Prostate gland (tissue), 2 donors: ENCODE measurements around the gene DEDD. TPM values are rescaled to one million over a fixed set of nuclear protein-coding genes. Genes with fewer than 3 reads are reported as not detected.

Experiments
- DNase-seq: peaks from one replicate; pipeline ENCODE4 v3.0.0-alpha.2; 2019; ENCODE audit warnings: low spot score
- H3K27ac ChIP-seq, 2 donors: fragments of 200-600 bp; sonication (generic); 2 replicates each; pipeline ENCODE4 v1.5.1; 2017 to 2019
- H3K27me3 ChIP-seq: fragments of 200-600 bp; sonication (generic); replicated peaks from 2 replicates; pipeline ENCODE4 v1.5.1; 2019; ENCODE audit not compliant: insufficient read depth
- H3K36me3 ChIP-seq, 2 donors: fragments of 200-600 bp; sonication (generic); 1 replicate in 1 of 2; 2 replicates in 1 of 2; pipeline versions ENCODE4 v1.5.1 to v1.8.1; 2017 to 2019
- H3K4me1 ChIP-seq: fragments of 200-600 bp; sonication (generic); replicated peaks from 2 replicates; pipeline ENCODE4 v1.5.1; 2019
- H3K4me3 ChIP-seq, 2 donors: fragments of 200-600 bp; sonication (generic); 2 replicates each; pipeline ENCODE4 v1.5.1; 2017 to 2019
- H3K9me3 ChIP-seq: fragments of 200-600 bp; sonication (generic); 2 replicates; pipeline ENCODE4 v1.5.1; 2017
- CTCF ChIP-seq, 4 experiments: fragments of 200-600 bp in 2 of 4; fragments of 450-650 bp in 2 of 4; sonication (generic) in 2 of 4; IDR thresholded peaks; 1 replicate in 3 of 4; 2 replicates in 1 of 4; pipeline ENCODE4 v1.5.1; 2016 to 2019; ENCODE audit warnings: antibody characterized with exemption in 4 of 4, mild to moderate bottlenecking in 2 of 4, moderate library complexity in 2 of 4
- POLR2A ChIP-seq: fragments of 450-650 bp; IDR thresholded peaks from one replicate; pipeline ENCODE4 v1.6.1; 2016; ENCODE audit warnings: antibody characterized with exemption, mild to moderate bottlenecking
- POLR2AphosphoS5 ChIP-seq: sonication (generic); formaldehyde crosslinking; IDR thresholded peaks from one replicate; pipeline ENCODE4 v1.6.1; 2017; ENCODE audit warnings: antibody characterized with exemption
- WGBS: methylation state at CpG from one replicate; pipeline ENCODE4 v1.1.5; 2018; 5-methylcytosine and 5-hydroxymethylcytosine counted together
- intact Hi-C: fragments of 100-400 bp; cut with DNase I; formaldehyde crosslinking; loops from one replicate; pipeline ENCODE4 v1.14.2; 2022
- total RNA-seq, 2 donors: library from RNA; depleted of rRNA; stranded (reverse); fragments of >200 nt; gene quantifications; one replicate each; pipeline ENCODE4 v1.1.0, GENCODE V29; 2016

DEDD gene
- total RNA-seq, 2 donors from 2014 or later = 30.1 to 41.5 TPM

GRCh38 chr1:161085165-161085564 is 47.3 kb downstream of the DEDD start:
- intact Hi-C loops = no loop called here
- H3K36me3 ChIP-seq = no peaks in the 10 kb centered on the region
- WGBS = 64% methylated on average over 2 of the region's 2 CpGs
- no peak overlapping the region for H3K4me3 ChIP-seq
- H3K9me3 ChIP-seq = no peaks in the 10 kb centered on the region
- no peak for TF ChIP-seq CTCF (IDR thresholded peaks at IDR 0.05)
- TF ChIP-seq POLR2AphosphoS5 = no peak
- TF ChIP-seq POLR2A = no peak
- no peaks in the 10 kb centered on the region for H3K27me3 ChIP-seq
- peak overlapping the region; percentile 72 to 79 for H3K27ac ChIP-seq
- no peak for DNase-seq
- H3K4me1 ChIP-seq = peaks cover 6% of the 10 kb centered on the region

GRCh38 chr1:161084597-161084988 is 47.9 kb downstream of the DEDD start:
- TF ChIP-seq POLR2A (no peak), CTCF (IDR thresholded peaks at IDR 0.05) (no peak), POLR2AphosphoS5 (no peak)
- H3K36me3 ChIP-seq = no peaks in the 10 kb centered on the region
- WGBS = 91% methylated on average over 1 of the region's 1 CpG
- no peaks in the 10 kb centered on the region for H3K27me3 ChIP-seq
- intact Hi-C loops = no loop called here
- H3K4me1 ChIP-seq = peaks cover 6% of the 10 kb centered on the region
- peak overlapping the region; percentile 72 to 79 for H3K27ac ChIP-seq
- H3K4me3 ChIP-seq = no peak overlapping the region
- no peaks in the 10 kb centered on the region for H3K9me3 ChIP-seq
- no peak for DNase-seq

DNA sequence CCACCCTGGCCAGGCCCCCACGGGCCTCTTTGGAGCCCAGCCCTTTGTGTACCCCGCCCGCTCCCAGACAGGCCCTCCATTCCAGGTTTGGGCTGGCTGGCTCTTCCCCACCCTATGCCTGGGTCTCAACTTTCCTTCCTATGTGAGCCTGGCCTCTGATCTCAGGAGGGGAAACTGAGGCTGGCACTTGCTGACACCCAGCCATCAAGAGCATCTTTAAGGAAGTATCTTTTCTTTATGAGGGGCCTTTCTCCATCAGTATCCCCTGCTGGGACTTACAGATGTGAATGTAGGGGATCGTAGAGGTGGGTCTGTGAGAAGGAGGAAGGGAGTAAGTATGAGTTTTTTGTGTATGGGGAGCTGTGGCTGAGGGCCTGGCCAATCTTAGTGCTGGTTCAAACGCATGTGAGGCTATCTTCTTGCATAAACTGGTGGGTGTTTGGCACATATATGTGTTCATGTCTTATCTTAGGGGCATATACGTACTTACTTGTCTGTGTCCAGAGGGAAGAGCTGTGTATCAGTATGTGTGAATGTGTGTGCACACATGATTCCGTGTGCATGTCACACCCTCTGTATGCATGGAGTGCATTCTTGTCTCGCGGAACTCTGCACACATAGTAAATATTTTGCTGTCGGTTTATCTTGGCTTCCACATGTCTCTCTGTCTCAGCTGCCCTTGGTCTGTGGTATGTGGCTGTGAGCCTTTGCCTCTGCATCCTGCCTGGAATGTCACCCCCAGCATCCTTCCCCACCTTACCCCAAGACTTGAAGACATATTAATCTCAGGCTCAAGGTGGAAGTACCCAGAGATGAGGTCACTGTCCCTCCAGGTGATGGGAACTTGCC is 48.5 kb downstream of the DEDD start:
- Histone ChIP-seq H3K27ac (peak overlapping the region; percentile 72 to 79), H3K4me3 (no peak overlapping the region), H3K9me3 (no peaks in the 10 kb centered on the region), H3K4me1 (peaks cover 6% of the 10 kb centered on the region), H3K36me3 (no peaks in the 10 kb centered on the region), H3K27me3 (no peaks in the 10 kb centered on the region)
- TF ChIP-seq CTCF (IDR thresholded peaks at IDR 0.05) (no peak), POLR2AphosphoS5 (peak; percentile 10), POLR2A (peak; percentile 14)
- intact Hi-C loops = no loop called here
- 49% methylated on average over 10 of the region's 10 CpGs for WGBS
- peak; percentile 61 for DNase-seq

GRCh38 chr1:161082996-161083747 is 49.3 kb downstream of the DEDD start:
- Histone ChIP-seq H3K27me3 (no peaks in the 10 kb centered on the region), H3K4me3 (no peak overlapping the region), H3K9me3 (no peaks in the 10 kb centered on the region), H3K36me3 (no peaks in the 10 kb centered on the region), H3K27ac (peak overlapping the region; percentile 72 to 79), H3K4me1 (peaks cover 6% of the 10 kb centered on the region)
- TF ChIP-seq CTCF (IDR thresholded peaks at IDR 0.05) (no peak), POLR2A (peak; percentile 29), POLR2AphosphoS5 (peak; percentile 79)
- intact Hi-C loops = no loop called here
- 52% methylated on average over 8 of the region's 8 CpGs for WGBS
- peak; percentile 91 for DNase-seq
